ENCODE measurements around the gene ARL6IP4. TPM values are rescaled to one million over a fixed set of nuclear protein-coding genes. Genes with fewer than 3 reads are reported as not detected.

Gene ARL6IP4
- polyA plus RNA-seq, 10 donors, result 112 to 190 (median 145) TPM

GRCh38 chr12:122988036-122988435 lies 7.6 kb downstream of the ARL6IP4 start:
- no peak for DNase-seq

- DNase-seq, result no peak
These were observed 8.2 kb downstream of the ARL6IP4 start for GRCh38 chr12:122988612-122989212.

- DNase-seq, result no peak
These were observed 8.9 kb downstream of the ARL6IP4 start for GRCh38 chr12:122989225-122989839.

- no peak for DNase-seq
These were observed 9.5 kb downstream of the ARL6IP4 start for GRCh38 chr12:122989874-122990419.

- DNase-seq, result no peak
These were observed 10.1 kb downstream of the ARL6IP4 start for GRCh38 chr12:122990561-122990960.

- DNase-seq, result no peak
These were observed 10.6 kb downstream of the ARL6IP4 start for GRCh38 chr12:122990961-122991622.

- no peak for DNase-seq
These were observed 11.3 kb downstream of the ARL6IP4 start for GRCh38 chr12:122991623-122992275.

- no peak for DNase-seq
These were observed 11.9 kb downstream of the ARL6IP4 start for GRCh38 chr12:122992386-122992785.

- no peak for DNase-seq
These were observed 13.7 kb downstream of the ARL6IP4 start for GRCh38 chr12:122994140-122994675.

- DNase-seq, result no peak
These were observed 14.5 kb downstream of the ARL6IP4 start for GRCh38 chr12:122994781-122995502.

- DNase-seq, result peak in 1 of 3 donors; percentile 41
These were observed 15.2 kb downstream of the ARL6IP4 start for GRCh38 chr12:122995503-122996187.

- DNase-seq, result no peak
These were observed 15.7 kb downstream of the ARL6IP4 start for GRCh38 chr12:122996188-122996601.

GRCh38 chr12:122996621-122997342 lies 16.3 kb downstream of the ARL6IP4 start:
- DNase-seq, result no peak

GRCh38 chr12:122997343-122998250 lies 17.1 kb downstream of the ARL6IP4 start:
- DNase-seq, result no peak

- no peak for DNase-seq
These were observed 17.8 kb downstream of the ARL6IP4 start for GRCh38 chr12:122998316-122998715.

- peak in 1 of 3 donors; percentile 24 for DNase-seq
These were observed 18.9 kb downstream of the ARL6IP4 start for GRCh38 chr12:122999196-122999946.

GRCh38 chr12:122999986-123000420 lies 19.5 kb downstream of the ARL6IP4 start:
- no peak for DNase-seq

- no peak for DNase-seq
These were observed 20.1 kb downstream of the ARL6IP4 start for GRCh38 chr12:123000578-123000977.
